GM21447 (cell line): ENCODE data around the gene NAALAD2.
"Not testable (repeated sequence)": the region's sequence is repeated elsewhere in the genome, so short reads cannot be mapped to it uniquely, and the experiment has no call there.

Experiments
- ATAC-seq: cut with Tn5 transposase; IDR thresholded peaks from one replicate; pipeline ENCODE4 v1.9.1; 2021; ENCODE audit not compliant: unreplicated experiment

The NAALAD2 gene

GRCh38 chr11:90189011-90189410, 54.5 kb downstream of the NAALAD2 start:
- no peak for ATAC-seq

DNA sequence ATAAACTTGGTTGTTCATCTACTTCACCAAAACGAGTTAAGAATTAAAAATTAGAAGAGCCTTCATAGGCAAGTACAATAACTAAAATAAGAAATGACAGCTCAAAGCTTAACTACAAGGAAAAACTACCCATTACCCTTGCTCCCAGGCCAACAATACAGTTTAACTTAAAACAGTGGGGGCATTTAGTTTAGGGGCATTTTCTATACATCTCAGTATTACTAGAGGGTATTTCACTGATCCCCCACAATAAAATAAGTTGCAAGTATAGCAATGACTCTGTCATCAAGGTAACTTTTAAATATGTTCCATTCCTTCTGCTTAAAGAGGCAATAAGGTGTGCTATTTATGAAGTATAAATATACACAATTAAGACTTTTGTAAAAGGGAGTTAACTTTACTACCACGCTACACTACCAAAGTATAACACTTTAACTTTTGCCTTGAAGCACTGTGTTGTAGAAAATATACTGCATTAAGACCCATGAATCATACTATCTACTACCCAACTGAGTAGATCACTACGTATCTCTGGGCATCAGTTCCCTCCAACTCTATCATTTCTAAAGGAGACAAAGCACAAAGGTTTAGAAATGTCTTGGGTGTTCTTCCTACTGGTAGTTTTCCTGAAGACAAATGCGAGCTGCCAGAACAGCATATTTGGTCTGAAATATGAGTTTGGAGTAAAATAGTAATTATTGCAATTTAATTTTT, 58.6 kb downstream of the NAALAD2 start:
- no peak for ATAC-seq

DNA sequence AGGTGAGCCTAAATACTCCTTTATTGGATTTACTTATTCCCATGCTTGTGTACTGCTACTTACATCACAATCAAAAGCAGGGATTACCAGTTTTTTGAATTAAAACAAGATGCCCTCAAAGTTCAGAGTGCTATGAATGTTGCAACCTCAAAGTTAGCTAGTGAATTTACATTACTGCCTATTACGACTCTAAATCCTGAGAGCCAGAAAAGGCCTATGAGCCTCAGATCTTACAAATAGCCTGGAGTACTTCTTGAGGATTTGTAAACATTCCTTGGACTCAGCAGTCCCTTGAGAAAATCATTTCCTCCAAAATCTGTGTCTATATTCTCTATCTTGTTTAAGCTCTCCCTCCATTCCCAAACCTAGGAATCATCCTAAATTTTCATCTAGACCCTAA, 62.9 kb downstream of the NAALAD2 start:
- no peak for ATAC-seq

GRCh38 chr11:90202342-90202741, 67.9 kb downstream of the NAALAD2 start:
- ATAC-seq, result no peak

- ATAC-seq, result peak; percentile 7
Observed at GRCh38 chr11:90204407-90204806, 69.9 kb downstream of the NAALAD2 start.

DNA sequence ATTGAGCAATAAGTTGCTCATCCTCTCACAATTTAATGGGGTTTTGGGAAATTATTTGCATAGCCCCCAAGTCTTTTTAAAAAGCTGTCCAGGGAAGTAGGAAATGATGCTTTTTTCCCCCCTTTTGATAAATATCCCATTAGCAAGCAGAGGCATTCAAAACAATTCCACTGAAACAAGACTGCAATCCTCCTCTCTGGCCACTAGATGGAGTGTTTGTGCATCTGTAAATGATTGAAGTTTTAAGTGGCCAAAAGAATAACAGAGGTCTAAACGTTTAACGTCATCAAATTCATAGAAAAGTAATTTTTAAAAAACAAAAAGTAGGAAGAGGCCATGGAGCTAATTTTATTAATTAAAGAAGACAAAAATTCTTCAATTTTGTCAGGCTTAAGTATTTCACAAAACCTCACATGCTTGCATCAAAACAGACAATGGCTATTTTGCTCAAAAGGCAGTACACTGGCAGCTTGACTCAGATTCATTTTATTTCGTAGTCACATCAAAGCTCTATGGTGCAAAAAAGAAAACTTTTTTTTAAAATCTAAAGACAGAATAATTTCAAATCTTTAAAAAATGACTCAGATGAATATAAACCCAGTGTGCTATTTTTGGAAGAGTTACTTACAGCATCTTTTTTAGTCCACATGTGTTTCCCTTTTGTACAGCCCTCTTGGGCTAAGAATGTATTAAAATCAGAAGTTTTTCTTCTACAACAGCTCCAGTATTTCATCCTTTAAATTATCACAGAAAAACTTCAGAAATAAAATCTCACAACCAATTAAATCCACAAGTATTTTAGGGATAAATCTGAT, 70.6 kb downstream of the NAALAD2 start:
- ATAC-seq, result peak; percentile 78

DNA sequence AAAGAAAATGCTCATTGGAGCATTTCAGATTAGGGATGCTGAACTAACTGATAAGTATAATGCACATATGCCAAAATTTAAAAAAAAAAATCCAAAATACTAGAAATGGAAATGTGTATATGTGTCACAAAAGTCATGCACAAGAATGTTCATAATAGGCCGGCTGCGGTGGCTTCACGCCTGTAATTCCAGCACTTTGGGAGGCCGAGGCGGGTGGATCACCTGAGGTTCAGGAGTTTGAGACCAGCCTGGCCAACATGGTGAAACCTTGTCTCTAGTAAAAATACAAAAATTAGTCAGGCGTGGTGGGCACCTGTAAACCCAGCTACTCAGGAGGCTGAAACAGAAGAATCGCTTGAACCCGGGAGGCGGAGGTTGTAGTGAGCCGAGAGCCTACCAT, 73.5 kb downstream of the NAALAD2 start:
- not testable (repeated sequence) for ATAC-seq

GRCh38 chr11:90208857-90209256, 74.4 kb downstream of the NAALAD2 start:
- no peak for ATAC-seq

DNA sequence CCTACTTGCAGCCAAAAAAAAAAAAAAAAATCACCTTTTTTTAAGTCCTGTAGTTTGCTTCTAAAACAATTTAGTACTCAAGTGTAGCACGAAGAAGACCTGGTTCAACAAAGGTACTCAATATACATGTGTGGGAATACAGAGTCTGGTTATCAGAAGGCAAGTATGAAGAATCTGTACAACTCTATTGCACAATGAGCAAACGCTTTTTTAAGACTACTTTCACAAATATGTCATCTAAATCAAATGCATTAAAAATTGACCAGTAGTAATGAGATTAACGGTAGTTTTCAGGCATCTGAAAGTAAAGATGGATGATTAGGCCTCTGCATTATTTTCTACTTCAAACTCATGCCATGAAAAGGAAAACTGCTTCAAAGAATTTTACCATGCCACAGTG, 78.9 kb downstream of the NAALAD2 start:
- ATAC-seq, result no peak

DNA sequence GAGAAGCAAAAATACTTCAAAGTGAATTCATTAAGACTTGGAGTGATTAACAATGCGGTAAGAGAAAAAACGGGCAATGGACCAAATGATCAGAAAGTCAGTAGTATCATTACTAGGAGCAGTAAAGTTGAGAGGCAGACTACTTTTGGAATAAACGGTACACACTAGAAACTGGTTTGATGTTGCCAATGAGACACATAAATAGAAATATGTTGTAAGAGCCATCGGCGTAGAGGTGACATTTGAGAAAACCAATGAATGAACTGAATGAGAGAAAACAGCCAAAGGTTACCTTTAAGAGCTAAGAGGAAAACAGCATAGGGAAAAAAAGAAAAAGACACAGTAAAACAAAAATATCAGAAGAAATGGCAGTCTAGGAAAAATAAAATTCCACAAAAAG, 82.1 kb downstream of the NAALAD2 start:
- no peak for ATAC-seq

DNA sequence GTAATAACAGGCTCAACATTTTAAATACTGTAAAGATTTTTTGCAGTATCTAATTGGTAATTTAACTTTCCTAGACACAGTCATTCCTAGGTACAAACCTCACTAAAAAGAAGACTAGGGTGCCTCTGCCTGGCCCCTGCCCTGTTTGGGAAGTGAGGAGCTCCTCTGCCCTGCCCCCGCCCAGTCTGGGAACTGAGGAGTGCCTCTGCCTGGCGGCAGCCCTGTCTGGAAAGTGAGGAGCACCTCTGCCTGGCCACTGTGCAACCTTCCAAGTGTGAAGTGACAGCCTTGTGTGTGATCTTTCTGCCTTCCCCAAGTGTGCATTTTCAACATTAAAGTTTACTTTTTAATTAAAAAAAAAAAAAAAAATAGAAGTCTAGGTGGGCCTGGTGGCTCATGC, 84.1 kb downstream of the NAALAD2 start:
- ATAC-seq, result no peak

- no peak for ATAC-seq
Observed at GRCh38 chr11:90219438-90219837, 85.0 kb downstream of the NAALAD2 start.

DNA sequence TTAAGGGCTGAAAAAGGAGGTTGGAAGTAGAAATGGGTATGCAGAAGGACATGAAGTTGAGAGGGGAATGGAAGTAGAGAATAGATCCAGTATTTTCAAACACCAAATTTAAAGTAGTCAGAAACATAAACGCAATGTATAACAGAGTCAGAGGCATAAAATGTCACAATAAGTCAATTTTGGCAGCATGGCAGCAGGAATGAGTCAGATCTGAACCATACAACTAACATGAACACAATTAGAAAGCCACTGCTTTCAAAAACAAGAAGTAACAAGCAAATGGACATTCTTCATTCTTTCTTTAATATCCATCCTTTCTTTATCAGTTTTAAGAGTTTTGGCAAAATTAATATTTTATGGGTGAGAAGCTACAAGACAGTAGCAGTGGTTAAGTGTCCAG, 85.9 kb downstream of the NAALAD2 start:
- ATAC-seq, result no peak

DNA sequence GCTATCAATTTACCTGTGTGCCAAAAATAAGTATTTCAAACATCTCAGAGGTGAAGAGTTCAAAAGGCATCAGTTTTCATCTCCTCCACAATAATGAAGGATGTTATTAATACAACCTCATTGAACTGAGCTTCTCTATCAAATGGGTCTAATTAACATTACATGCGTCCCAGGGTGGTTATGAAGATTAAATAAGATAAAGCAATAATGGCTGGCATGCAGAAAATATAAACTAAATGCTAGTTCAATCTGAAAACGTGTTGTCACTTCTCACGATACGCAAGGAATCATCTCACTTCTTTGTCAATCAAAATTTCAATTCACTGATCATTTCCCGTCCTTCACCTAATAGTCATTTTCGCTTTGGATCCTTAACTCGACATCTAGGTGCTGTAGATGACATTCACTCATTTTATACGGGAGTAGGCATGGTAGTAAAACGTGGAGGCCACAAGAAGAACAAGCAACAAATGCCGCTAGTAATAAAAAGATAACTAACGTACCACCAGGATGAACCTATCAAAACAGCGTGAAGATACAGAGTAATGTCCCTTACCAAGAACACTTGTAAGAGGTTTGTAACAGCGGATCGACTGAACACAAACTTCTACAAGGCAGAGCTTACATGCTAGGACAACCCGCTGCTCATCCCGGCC, 87.5 kb downstream of the NAALAD2 start:
- peak; percentile 1 for ATAC-seq

GRCh38 chr11:90222459-90223247, 88.2 kb downstream of the NAALAD2 start, which contains the start of gene CHORDC1:
Gene CHORDC1 (minus strand): TSS chr11:90223049. CDS start chr11:90222954, 95 bp downstream.
- ATAC-seq, result peak; percentile 88

DNA sequence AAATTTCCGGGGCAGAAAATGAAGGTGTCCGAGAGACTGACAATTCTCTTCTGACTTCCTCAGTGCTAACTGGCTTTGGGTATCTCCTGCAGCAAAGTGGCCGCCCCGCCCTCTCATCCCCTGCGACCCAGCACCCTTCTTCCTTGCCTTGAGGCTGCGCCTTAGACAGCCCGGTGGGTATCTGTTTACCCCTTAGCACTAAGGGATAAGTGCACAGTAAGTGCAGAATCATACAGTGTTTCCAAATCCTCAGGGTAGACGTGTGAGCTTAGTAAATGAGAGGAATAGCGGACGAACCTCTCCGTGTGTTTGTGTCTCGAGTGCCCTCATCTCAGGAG, 88.8 kb downstream of the NAALAD2 start:
- peak; percentile 45 for ATAC-seq

DNA sequence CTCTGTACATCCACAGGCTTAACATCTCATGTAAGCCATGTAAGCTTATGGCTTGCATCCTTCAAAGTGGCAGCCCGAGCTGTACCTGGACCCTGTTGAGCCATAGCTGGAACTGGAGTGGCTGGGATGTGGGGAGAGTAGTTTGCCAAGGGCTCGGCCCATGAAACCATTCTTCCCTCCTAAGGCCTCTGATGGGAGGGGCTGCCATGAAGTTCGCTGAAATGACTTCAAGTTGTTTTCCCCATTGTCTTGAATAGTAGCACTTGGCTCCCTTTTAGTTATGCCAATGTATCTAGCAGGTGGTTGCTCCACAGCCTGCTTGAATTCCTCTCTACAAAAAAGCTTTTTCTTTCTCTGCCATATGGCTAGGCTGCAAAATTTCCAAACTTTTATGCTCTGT, 93.6 kb downstream of the NAALAD2 start:
- ATAC-seq, result no peak

DNA sequence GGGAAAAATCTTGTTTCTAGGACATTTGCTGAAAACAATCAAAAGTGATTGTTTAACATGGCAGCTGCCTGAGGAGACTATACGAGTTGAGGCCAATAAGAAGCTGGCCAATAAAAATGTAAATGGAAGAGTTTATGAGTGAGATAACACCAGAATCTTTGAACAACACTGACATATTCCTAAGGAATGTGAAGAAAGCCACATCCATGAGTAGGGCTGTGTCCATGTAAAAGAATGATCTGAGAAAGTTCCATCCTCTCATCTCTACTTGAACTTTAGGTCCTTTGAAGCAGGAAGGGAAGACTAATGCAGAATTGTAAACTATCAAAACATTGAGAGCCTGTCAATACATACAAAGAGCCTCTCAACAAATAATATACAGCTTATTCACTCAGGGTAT, 95.3 kb downstream of the NAALAD2 start:
- no peak for ATAC-seq

GRCh38 chr11:90234977-90235376, 100.5 kb downstream of the NAALAD2 start:
- ATAC-seq, result no peak

DNA sequence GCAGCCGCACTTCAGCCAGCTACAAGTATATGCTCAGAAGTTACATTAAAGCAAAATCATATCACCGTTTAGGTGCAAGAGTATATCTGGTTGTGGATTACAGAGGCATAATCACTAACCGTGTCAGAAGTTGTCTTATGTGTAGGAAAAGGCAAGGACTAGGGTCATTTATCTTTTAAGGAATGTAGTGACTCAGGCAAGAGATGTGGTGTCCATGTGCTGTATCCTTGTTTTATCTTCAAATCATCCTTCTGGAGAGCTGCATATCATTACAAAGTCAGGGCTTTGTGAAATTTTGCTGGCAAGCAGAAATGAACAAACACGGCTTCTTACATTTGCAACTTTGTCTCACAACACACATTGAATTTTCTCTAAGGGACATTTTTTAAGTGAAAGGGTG, 101.1 kb downstream of the NAALAD2 start:
- ATAC-seq, result no peak

- ATAC-seq, result no peak
Observed at GRCh38 chr11:90237004-90237403, 102.5 kb downstream of the NAALAD2 start.
